HG03175 (cell line): Measurements from ENCODE around the gene ACTN1.
"Not testable (repeated sequence)": the region's sequence is repeated elsewhere in the genome, so short reads cannot be mapped to it uniquely, and the experiment has no call there.

ENCODE experiments used
- ATAC-seq: cut with Tn5 transposase; IDR thresholded peaks from one replicate; pipeline ENCODE4 v1.9.1; 2021; ENCODE audit warnings: mild to moderate bottlenecking, moderate library complexity; ENCODE audit not compliant: unreplicated experiment

Gene ACTN1

DNA sequence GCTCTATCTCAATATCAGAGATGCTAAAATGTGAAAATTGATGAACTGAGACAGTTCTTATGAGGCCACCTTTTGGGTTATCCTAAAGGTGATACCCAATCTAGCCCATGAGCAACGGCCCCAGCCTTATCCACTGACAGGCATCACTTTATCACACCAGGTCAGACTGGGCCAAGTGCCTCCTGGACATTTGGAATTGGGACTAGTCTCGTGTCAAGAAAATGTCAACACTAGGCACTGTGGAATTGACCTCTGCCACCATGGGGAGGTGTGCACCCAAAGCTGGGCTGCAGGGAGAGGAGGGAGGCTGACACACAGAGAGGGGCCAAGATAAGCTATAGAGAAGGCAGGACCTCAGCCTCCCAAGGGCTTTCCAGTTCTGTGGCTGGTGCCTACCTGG is 107.7 kb downstream of the ACTN1 start:
- no peak for ATAC-seq

GRCh38 chr14:68866991-68867533 is 112.0 kb downstream of the ACTN1 start:
- no peak for ATAC-seq

DNA sequence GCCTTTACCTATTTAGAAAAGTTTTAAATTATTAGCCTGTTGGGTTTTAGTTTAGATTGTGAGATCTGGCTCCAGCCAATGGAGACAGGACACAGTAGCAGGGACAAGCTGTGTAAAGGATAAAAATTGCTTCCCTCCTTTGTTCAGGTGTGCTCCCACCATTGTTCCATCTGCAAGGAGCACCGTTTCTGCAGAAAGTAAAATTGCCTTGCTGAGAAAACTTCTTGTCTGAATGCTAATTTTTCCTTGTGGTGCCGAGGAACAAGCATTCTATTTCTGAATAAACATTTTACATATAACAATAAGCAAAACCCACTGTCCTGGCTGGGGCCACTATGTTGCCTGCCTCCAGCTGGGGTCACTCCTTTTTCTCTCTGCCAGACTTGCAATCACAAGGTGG is 113.6 kb downstream of the ACTN1 start:
- ATAC-seq, result no peak

DNA sequence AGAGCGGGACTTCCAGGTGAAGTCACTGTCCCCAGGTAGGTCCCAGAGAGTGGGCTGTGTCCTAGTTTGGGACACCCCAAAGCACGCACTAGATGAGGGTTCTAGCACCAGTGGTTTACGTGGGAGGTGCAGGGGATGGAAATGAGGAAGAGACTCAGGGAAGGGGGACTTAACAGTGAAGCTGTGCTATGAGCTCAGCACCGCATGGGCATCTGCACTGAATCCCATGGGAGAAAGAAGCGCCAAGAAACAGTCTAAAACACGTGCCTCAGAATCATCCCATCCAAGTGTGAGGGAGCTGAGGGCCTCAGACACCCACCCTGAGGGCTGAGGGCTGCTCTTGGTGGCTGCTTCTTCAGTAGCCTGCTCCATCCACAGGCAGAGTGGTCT is 114.7 kb downstream of the ACTN1 start:
- no peak for ATAC-seq

- no peak for ATAC-seq
These were observed 115.3 kb downstream of the ACTN1 start for GRCh38 chr14:68863610-68864360.

GRCh38 chr14:68862954-68863594 is 116.0 kb downstream of the ACTN1 start:
- ATAC-seq, result no peak

DNA sequence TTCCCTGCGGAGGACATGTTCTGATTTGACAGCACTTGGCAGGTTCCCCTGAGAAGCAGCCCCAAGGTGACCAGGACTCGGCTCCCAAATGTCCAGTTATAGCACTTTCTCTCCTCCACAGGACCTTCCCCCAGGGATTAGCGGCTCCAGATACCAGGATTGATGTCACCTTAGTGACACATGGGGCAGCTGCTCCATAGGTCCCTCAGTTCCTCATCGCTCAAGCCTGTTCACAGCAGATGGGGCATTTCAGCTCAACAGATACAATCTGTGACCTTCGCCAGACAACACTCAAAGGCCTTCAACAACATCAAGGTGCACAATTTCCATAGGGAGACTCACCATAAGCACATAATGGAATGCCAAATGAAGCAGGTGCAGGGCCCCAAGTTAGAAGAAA is 118.3 kb downstream of the ACTN1 start:
- no peak for ATAC-seq

- ATAC-seq, result no peak
These were observed 121.5 kb downstream of the ACTN1 start for GRCh38 chr14:68857516-68858070.

DNA sequence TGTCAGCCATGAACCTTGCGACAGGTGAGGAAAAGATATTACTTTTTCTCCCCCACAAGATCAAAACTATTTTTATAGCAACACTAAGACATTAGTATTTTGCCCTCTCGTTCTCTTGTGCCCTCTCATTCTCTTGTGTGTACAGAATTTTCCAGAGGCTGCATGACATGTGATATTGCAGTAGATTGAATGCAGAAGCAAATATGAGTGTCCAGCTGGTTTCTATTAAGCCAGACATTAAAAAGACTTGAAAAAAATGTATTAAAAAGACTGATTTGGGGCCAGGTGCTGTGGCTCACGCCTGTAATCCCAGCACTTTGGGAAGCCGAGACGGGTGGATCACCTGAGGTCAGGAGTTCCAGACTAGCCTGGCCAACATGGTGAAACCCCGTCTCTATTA is 122.5 kb downstream of the ACTN1 start:
- no peak for ATAC-seq

DNA sequence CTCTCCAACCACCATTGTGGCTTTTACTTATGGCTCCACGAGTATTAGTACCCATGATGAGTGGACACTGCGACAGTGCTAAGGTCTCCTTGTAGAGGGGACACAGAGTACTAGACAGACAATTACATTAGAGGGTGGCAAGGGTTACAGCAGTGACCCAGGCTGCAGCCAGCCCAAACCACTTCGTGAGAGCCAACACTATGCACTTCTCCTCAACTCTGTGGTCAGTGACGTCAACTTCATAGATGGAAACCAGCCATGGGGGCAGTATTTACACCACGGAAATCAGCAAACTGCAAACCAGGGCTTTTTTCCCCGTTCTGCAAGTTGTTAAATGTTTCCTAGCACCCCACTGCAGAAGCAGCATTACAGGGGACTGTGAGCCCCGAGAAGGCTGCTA is 124.7 kb downstream of the ACTN1 start:
- no peak for ATAC-seq

- ATAC-seq, result no peak
These were observed 125.4 kb downstream of the ACTN1 start for GRCh38 chr14:68853749-68854148.

GRCh38 chr14:68852493-68852892 is 126.6 kb downstream of the ACTN1 start:
- not testable (repeated sequence) for ATAC-seq

DNA sequence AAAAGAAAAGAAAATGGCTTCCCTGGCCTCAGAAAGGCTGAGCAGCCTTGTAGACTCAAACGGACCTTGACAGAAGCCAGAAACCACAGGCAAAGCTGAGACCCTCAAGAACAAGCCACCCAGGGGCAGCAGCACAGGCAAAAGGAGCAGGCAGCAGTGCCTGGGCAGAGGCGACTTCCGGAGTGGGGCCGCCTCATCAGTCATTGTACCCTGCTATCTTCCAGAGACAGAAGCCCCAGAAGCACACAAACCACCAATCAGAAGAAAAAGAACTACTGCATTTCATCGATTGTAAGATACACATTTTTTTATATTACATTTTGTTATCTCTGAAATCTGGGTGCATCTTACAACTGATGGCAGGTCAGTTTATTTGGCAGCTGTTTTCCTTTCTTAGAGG is 128.0 kb downstream of the ACTN1 start:
- no peak for ATAC-seq

DNA sequence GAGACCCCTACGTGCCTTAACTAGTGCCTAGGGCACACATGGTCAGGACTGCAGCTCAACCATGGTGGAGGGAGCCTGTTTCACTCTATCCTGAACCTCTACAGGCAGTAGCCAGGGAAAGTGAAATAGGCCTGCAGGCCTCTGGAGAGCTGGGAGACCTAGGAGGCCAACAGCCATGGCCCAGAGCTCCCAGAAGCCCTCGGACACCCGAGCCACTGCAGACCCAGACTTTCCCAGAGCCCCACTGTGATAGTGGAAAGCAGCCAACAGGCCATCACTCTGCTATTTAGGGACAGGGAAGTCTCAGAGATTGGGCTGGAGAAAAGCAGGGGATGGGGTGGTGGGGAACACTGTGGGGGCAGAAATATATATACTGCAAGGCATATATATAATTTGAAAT is 129.7 kb downstream of the ACTN1 start:
- ATAC-seq, result no peak

GRCh38 chr14:68848253-68848652 is 130.8 kb downstream of the ACTN1 start:
- ATAC-seq, result no peak

DNA sequence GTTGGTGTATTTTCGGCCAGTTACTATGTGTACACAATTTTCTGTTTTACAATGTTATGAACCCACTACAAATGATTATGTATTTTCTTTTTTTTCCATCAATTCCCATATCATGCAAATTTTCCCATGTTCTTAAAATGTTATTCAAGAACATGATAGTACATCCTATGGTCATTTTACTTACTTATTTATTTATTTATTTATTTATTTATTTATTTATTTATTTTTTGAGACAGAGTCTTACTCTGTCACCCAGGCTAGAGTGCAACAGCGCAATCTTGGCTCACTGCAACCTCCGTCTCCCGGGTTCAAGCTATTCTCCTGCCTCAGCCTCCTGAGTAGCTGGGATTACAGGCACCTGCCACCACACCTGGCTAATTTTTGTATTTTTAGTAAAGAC is 131.5 kb downstream of the ACTN1 start:
- ATAC-seq, result not testable (repeated sequence)

DNA sequence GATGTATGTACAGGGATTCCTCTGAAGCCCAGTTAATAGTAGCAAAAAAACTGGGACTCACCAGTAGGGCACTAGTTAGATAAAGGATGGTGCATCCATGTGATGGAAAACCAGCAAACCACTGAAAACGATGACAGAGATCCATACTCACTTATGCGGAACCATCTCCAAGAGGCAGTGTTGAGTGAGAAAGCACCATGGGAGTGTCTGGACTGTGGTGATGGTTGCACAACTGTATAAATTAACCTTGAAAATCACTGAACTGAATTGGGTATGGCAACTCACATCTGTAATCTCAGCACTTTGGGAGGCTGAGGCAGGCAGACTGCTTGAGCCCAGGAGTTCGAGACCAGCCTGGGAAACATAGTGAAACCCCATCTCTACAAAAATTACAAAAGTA is 132.6 kb downstream of the ACTN1 start:
- no peak for ATAC-seq

DNA sequence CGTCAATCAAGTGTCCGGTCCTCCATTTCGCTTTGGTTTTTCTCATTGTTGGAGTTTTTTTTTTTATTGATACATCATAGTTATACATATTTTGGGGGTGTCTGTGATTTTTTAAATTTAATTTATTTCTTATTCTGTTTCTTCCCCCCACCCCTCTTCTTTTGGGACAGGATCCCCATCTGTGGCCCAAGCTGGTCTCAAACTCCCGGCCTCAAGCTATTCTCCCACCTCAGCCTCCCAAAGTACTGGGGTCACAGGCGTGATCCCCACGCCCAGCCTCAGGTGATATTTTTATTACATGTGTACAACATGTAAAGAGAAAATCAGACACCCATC is 134.9 kb downstream of the ACTN1 start:
- ATAC-seq, result no peak

DNA sequence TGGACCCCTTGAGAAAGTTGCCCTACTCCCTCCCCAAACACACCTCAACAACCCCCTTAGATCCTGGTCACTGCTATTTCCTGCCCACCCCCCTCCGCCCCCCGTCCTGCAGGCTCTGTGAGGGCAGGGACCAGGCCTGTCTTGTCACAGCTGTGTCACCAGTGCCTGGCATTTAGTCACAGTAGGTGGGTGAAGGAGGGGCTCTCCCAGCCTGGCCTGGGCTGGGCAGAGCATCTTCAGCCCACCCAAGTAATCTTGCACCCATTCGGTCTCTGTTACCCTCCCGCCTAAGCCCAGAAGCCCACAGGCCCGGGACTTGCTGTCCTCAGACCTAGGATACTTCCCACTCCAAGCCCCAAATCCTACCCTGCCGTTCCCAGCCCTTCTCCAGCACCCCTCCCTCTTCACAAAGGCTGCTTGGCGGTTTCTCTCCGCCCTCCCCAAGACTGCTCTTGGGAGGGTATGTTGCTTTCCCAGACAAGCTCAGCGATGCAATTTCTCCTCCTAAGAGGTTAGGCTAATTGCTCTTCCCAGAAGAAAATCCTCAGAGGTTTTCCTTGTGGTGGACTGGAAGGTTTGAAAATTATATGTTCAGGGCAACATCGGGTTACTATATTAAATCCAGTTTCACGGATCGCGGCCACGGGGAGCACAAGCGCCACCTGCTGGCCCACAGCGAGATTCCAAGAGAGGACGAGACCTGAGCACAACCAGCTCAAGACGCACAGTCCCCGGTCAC is 135.5 kb downstream of the ACTN1 start:
- no peak for ATAC-seq

GRCh38 chr14:68842298-68842697 is 136.8 kb downstream of the ACTN1 start:
- no peak for ATAC-seq

DNA sequence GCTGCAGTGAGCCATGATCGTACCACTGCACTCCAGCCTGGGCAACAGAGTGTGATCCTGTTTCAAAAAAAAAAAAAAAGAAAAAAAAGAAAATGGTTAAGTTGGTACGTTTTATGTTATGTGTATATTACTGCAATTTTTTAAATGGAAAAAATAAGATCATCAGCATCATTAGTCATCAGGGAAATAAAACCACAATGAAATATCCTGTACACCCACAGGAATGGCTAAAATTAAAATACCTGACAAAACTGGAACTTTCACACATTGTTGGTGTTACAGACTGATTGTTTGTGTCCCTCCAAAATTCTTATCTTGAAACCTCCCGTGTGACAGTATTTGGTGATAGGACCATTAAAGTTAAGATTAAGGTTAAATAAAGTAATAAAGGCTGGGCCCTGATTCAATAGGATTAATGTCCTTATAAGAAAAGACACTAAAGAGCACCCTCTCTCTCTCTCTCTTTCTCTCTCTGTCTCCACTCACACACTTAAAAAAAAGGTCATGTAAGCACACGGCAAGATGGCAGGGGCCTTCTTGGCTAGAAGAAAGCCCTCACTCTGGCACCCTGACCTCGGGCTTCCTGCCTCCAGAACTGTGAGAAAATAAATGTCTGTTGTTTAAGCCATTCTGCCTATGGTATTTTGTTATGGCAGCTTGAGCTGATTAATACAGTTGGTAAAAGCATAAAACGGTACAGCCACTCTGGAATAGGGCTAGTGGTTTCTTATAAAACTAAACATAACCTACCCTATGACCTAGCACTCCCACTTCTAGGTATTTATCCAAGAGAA is 137.9 kb downstream of the ACTN1 start:
- ATAC-seq, result no peak
